NB4 (cell line): ENCODE results near the gene GALNT10.

Experiments
- CTCF ChIP-seq: IDR thresholded peaks from one replicate; pipeline ENCODE4 v1.5.1; 2012; ENCODE audit warnings: low read depth, low read length
- MYC ChIP-seq: IDR thresholded peaks from 2 replicates; pipeline ENCODE4 v1.6.1; 2011; ENCODE audit warnings: low read depth, low read length

GRCh38 chr5:154318691-154319090 is 128.2 kb downstream of the GALNT10 start:
- TF ChIP-seq CTCF (no peak), MYC (no peak)
